WTC11 (cell line): ENCODE results near the gene WDR90.

Source experiments
- FOXK1 ChIP-seq: sonication (generic); formaldehyde crosslinking; IDR thresholded peaks from 2 replicates; pipeline ENCODE4 v1.8.0; 2022; ENCODE audit warnings: mild to moderate bottlenecking, moderate library complexity, missing genetic modification reagents
- JUN ChIP-seq: sonication (generic); formaldehyde crosslinking; IDR thresholded peaks from 2 replicates; pipeline ENCODE4 v1.8.0; 2023; ENCODE audit warnings: mild to moderate bottlenecking, missing genetic modification reagents
- MXD4 ChIP-seq: fragments of 250-450 bp; sonication (Bioruptor Pico); IDR thresholded peaks from 2 replicates; pipeline ENCODE4 v1.8.0; 2021; ENCODE audit warnings: mild to moderate bottlenecking, moderate library complexity, borderline replicate concordance
- MYBL2 ChIP-seq: sonication (generic); formaldehyde crosslinking; IDR thresholded peaks from 2 replicates; pipeline ENCODE4 v1.8.1; 2023; ENCODE audit warnings: mild to moderate bottlenecking, moderate library complexity, missing genetic modification reagents
- NFE2L1 ChIP-seq: sonication (generic); formaldehyde crosslinking; IDR thresholded peaks from 2 replicates; pipeline ENCODE4 v1.8.1; 2023; ENCODE audit warnings: missing genetic modification reagents
- NR3C1 ChIP-seq: sonication (generic); formaldehyde crosslinking; conservative IDR thresholded peaks from 2 replicates; pipeline ENCODE4 v1.8.1; 2023; ENCODE audit warnings: low read depth, mild to moderate bottlenecking, missing genetic modification reagents
- TP53 ChIP-seq: sonication (generic); formaldehyde crosslinking; IDR thresholded peaks from 2 replicates; pipeline ENCODE4 v1.8.1; 2023; ENCODE audit warnings: mild to moderate bottlenecking, missing genetic modification reagents
- ZNF416 ChIP-seq: fragments of 250-450 bp; sonication (Bioruptor Pico); IDR thresholded peaks from 2 replicates; pipeline ENCODE4 v1.9.0; 2021; ENCODE audit warnings: mild to moderate bottlenecking, inconsistent platforms
- TF ChIP-seq, protein P1 (sequence below): fragments of 200-600 bp; IDR thresholded peaks from 2 replicates; pipeline ENCODE4 v1.8.0; 2022; ENCODE audit warnings: antibody characterized with exemption
- TF ChIP-seq, protein P2 (sequence below): sonication (generic); formaldehyde crosslinking; IDR thresholded peaks from 2 replicates; pipeline ENCODE4 v1.8.0; 2022; ENCODE audit warnings: mild to moderate bottlenecking, missing genetic modification reagents
- TF ChIP-seq, protein P3 (sequence below): sonication (generic); formaldehyde crosslinking; IDR thresholded peaks from 2 replicates; pipeline ENCODE4 v1.8.0; 2023; ENCODE audit warnings: missing genetic modification reagents, mild to moderate bottlenecking, borderline replicate concordance
- TF ChIP-seq, protein P4 (sequence below): sonication (generic); formaldehyde crosslinking; IDR thresholded peaks from 2 replicates; pipeline ENCODE4 v1.8.1; 2023; ENCODE audit warnings: mild to moderate bottlenecking, missing genetic modification reagents, moderate library complexity
- TF ChIP-seq, protein P5 (sequence below): sonication (generic); formaldehyde crosslinking; IDR thresholded peaks from 2 replicates; pipeline ENCODE4 v1.8.0; 2022; ENCODE audit warnings: mild to moderate bottlenecking, missing genetic modification reagents

DNA sequence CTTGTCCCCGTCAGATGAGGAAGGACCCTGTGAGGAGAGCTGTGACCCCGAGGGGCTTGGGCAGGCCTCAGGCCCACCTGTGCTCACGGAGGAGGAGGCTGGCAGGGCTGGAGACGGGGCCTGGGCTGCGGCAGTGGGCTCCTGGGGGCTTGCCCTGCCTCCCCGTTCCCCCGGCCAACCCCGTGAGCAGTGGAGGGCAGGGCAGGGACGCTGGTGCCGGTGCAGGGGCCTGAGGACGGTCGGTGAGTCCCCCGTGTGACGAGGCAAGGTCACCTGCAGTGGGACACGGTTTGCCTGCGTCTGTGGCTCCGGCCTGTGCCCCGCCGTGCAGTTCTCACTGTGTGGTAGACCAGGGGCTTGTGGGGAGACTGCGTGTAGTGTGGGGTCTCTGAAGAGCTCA lies 10.5 kb downstream of the WDR90 start:
- TF ChIP-seq, protein P1, sequence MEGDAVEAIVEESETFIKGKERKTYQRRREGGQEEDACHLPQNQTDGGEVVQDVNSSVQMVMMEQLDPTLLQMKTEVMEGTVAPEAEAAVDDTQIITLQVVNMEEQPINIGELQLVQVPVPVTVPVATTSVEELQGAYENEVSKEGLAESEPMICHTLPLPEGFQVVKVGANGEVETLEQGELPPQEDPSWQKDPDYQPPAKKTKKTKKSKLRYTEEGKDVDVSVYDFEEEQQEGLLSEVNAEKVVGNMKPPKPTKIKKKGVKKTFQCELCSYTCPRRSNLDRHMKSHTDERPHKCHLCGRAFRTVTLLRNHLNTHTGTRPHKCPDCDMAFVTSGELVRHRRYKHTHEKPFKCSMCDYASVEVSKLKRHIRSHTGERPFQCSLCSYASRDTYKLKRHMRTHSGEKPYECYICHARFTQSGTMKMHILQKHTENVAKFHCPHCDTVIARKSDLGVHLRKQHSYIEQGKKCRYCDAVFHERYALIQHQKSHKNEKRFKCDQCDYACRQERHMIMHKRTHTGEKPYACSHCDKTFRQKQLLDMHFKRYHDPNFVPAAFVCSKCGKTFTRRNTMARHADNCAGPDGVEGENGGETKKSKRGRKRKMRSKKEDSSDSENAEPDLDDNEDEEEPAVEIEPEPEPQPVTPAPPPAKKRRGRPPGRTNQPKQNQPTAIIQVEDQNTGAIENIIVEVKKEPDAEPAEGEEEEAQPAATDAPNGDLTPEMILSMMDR = no peak
- TF ChIP-seq TP53 (no peak), NFE2L1 (CRISPR knock-in tag) (no peak), JUN (CRISPR knock-in tag) (no peak), MYBL2 (CRISPR knock-in tag) (no peak), FOXK1 (CRISPR knock-in tag) (no peak), MXD4 (CRISPR knock-in tag) (no peak), NR3C1 (CRISPR knock-in tag) (no peak), ZNF416 (CRISPR knock-in tag) (no peak)
- TF ChIP-seq, protein P2, sequence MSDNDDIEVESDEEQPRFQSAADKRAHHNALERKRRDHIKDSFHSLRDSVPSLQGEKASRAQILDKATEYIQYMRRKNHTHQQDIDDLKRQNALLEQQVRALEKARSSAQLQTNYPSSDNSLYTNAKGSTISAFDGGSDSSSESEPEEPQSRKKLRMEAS = no peak
- TF ChIP-seq, protein P3, sequence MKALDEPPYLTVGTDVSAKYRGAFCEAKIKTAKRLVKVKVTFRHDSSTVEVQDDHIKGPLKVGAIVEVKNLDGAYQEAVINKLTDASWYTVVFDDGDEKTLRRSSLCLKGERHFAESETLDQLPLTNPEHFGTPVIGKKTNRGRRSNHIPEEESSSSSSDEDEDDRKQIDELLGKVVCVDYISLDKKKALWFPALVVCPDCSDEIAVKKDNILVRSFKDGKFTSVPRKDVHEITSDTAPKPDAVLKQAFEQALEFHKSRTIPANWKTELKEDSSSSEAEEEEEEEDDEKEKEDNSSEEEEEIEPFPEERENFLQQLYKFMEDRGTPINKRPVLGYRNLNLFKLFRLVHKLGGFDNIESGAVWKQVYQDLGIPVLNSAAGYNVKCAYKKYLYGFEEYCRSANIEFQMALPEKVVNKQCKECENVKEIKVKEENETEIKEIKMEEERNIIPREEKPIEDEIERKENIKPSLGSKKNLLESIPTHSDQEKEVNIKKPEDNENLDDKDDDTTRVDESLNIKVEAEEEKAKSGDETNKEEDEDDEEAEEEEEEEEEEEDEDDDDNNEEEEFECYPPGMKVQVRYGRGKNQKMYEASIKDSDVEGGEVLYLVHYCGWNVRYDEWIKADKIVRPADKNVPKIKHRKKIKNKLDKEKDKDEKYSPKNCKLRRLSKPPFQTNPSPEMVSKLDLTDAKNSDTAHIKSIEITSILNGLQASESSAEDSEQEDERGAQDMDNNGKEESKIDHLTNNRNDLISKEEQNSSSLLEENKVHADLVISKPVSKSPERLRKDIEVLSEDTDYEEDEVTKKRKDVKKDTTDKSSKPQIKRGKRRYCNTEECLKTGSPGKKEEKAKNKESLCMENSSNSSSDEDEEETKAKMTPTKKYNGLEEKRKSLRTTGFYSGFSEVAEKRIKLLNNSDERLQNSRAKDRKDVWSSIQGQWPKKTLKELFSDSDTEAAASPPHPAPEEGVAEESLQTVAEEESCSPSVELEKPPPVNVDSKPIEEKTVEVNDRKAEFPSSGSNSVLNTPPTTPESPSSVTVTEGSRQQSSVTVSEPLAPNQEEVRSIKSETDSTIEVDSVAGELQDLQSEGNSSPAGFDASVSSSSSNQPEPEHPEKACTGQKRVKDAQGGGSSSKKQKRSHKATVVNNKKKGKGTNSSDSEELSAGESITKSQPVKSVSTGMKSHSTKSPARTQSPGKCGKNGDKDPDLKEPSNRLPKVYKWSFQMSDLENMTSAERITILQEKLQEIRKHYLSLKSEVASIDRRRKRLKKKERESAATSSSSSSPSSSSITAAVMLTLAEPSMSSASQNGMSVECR (CRISPR knock-in tag) = no peak
- TF ChIP-seq, protein P4, sequence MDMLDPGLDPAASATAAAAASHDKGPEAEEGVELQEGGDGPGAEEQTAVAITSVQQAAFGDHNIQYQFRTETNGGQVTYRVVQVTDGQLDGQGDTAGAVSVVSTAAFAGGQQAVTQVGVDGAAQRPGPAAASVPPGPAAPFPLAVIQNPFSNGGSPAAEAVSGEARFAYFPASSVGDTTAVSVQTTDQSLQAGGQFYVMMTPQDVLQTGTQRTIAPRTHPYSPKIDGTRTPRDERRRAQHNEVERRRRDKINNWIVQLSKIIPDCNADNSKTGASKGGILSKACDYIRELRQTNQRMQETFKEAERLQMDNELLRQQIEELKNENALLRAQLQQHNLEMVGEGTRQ (CRISPR knock-in tag) = no peak
- TF ChIP-seq, protein P5, sequence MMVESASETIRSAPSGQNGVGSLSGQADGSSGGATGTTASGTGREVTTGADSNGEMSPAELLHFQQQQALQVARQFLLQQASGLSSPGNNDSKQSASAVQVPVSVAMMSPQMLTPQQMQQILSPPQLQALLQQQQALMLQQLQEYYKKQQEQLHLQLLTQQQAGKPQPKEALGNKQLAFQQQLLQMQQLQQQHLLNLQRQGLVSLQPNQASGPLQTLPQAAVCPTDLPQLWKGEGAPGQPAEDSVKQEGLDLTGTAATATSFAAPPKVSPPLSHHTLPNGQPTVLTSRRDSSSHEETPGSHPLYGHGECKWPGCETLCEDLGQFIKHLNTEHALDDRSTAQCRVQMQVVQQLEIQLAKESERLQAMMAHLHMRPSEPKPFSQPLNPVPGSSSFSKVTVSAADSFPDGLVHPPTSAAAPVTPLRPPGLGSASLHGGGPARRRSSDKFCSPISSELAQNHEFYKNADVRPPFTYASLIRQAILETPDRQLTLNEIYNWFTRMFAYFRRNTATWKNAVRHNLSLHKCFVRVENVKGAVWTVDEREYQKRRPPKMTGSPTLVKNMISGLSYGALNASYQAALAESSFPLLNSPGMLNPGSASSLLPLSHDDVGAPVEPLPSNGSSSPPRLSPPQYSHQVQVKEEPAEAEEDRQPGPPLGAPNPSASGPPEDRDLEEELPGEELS (CRISPR knock-in tag) = no peak
